Astrocyte of the cerebellum (primary cell): ENCODE measurements around the gene RAPGEF4.

Source experiments
- DNase-seq: peaks from one replicate; pipeline ENCODE4 v3.0.0-alpha.2; 2011; ENCODE audit warnings: low read depth
- H3K4me3 ChIP-seq: 2 replicates; pipeline ENCODE4 v1.5.1; 2011; ENCODE audit warnings: mild to moderate bottlenecking, low read depth, low read length, moderate library complexity
- in situ Hi-C: cut with HindIII; loops from 2 replicates; pipeline ENCODE4 v1.10.0; 2017; ENCODE audit warnings: low sequenced_read_pairs
- TF ChIP-seq, protein P1 (sequence below): IDR thresholded peaks from 2 replicates; pipeline ENCODE4 v1.5.1; 2012; ENCODE audit warnings: low read length, low read depth, moderate library complexity, mild to moderate bottlenecking; ENCODE audit errors: missing control alignments

RAPGEF4 gene

DNA sequence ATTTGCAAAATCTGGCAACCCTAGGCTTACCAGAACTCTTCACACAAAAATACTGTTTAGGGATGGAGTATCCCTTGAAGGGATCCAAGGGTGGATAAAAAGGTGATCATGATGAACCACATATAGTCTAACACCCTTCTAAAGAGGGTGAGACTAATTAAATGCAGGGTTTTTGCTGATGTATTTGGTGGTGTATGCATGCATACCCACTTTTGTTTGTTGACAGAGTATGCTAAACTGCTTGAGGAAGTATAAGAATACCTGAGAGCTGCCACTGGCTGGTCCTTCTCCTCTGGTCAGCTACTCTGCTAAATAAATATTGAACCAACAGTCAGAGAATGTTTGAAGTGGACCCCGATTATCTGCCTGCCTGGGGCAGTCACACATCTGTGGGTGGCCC lies 34.2 kb downstream of the RAPGEF4 start:
- in situ Hi-C loops, result no loop called here
- no peak overlapping the region for H3K4me3 ChIP-seq
- TF ChIP-seq, protein P1, sequence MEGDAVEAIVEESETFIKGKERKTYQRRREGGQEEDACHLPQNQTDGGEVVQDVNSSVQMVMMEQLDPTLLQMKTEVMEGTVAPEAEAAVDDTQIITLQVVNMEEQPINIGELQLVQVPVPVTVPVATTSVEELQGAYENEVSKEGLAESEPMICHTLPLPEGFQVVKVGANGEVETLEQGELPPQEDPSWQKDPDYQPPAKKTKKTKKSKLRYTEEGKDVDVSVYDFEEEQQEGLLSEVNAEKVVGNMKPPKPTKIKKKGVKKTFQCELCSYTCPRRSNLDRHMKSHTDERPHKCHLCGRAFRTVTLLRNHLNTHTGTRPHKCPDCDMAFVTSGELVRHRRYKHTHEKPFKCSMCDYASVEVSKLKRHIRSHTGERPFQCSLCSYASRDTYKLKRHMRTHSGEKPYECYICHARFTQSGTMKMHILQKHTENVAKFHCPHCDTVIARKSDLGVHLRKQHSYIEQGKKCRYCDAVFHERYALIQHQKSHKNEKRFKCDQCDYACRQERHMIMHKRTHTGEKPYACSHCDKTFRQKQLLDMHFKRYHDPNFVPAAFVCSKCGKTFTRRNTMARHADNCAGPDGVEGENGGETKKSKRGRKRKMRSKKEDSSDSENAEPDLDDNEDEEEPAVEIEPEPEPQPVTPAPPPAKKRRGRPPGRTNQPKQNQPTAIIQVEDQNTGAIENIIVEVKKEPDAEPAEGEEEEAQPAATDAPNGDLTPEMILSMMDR, result no peak
- DNase-seq, result no peak

- H3K4me3 ChIP-seq, result no peak overlapping the region
- TF ChIP-seq, protein P1, result no peak
- no peak for DNase-seq
- in situ Hi-C loops, result no loop called here
Observed at GRCh38 chr2:172770887-172771286, 35.2 kb downstream of the RAPGEF4 start.

- TF ChIP-seq, protein P1, result no peak
- no peak overlapping the region for H3K4me3 ChIP-seq
- DNase-seq, result no peak
- in situ Hi-C loops, result no loop called here
Observed at GRCh38 chr2:172772633-172773032, 37.0 kb downstream of the RAPGEF4 start.

GRCh38 chr2:172774302-172774701 lies 38.7 kb downstream of the RAPGEF4 start:
- in situ Hi-C loops, result no loop called here
- DNase-seq, result no peak
- TF ChIP-seq, protein P1, result no peak
- no peak overlapping the region for H3K4me3 ChIP-seq

DNA sequence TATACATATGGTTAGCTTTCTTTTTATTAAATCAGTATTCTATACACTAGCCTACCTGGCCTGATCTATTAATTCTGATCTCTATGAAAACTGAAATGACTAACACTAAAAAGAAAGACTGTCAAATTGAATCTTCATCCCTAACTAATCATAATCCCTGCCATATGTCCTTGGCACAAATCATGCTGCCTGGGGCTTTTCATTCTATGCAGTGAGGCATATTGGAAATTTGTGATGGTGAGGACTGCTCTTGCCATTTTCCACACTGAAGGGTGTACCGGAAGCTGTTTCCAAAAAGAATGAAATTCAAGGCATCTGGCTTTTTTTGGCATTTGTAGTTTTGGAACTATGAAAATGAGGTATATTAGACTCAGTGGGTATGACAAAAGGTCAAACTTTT lies 39.7 kb downstream of the RAPGEF4 start:
- in situ Hi-C loops, result no loop called here
- TF ChIP-seq, protein P1, result no peak

DNA sequence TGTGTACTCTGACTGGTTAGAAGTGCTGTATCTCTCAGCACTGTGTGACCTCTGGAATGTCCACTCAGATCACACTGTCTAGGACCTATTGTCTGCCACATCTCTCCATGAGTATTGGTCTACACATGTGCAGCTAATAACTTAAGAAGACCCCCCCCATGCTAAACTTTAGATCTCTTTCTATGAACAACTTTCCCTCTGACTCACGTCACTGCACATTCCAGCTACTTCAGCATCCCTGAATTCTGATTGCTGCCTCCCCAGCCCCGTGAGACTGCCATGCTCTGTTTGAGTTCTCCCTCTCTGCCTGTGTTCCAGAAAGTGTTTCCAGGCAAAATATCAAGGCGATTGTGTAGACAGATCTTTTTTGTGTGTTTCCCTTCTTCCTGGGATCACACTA lies 41.8 kb downstream of the RAPGEF4 start:
- TF ChIP-seq, protein P1, result no peak
- no peak for DNase-seq
- no peak overlapping the region for H3K4me3 ChIP-seq
- in situ Hi-C loops, result no loop called here

More for the DNA sequence above, 39.7 kb downstream of the RAPGEF4 start:
- no peak for DNase-seq
- H3K4me3 ChIP-seq, result no peak overlapping the region
